HG02798 (cell line): Measurements from ENCODE around the gene NPW.

Experiments used
- ATAC-seq: cut with Tn5 transposase; IDR thresholded peaks from one replicate; pipeline ENCODE4 v1.9.1; 2021; ENCODE audit warnings: mild to moderate bottlenecking; ENCODE audit not compliant: unreplicated experiment, poor library complexity

NPW gene

GRCh38 chr16:2016407-2016922 lies 3.1 kb upstream of the NPW start:
- no peak for ATAC-seq

- ATAC-seq = no peak
Observed at GRCh38 chr16:2019921-2020831, 591 bp downstream of the NPW start.

- peak; percentile 3 for ATAC-seq
Observed at GRCh38 chr16:2022723-2023091, 3.1 kb downstream of the NPW start.

GRCh38 chr16:2023092-2024031 lies 3.8 kb downstream of the NPW start:
- ATAC-seq = peak; percentile 84

- no peak for ATAC-seq
Observed at GRCh38 chr16:2024032-2024420, 4.4 kb downstream of the NPW start.

GRCh38 chr16:2025251-2025650 lies 5.7 kb downstream of the NPW start:
- no peak for ATAC-seq

GRCh38 chr16:2025878-2026460 lies 6.4 kb downstream of the NPW start:
- no peak for ATAC-seq

- ATAC-seq = no peak
Observed at GRCh38 chr16:2026461-2027023, 7.0 kb downstream of the NPW start, which contains the start of gene NHERF2. TSS of gene NHERF2 (plus strand) at chr16:2026902. CDS start at chr16:2027006, 104 bp downstream.

GRCh38 chr16:2027024-2028010 lies 7.7 kb downstream of the NPW start:
- ATAC-seq = no peak

- no peak for ATAC-seq
Observed at GRCh38 chr16:2028146-2028545, 8.6 kb downstream of the NPW start.

- ATAC-seq = no peak
Observed at GRCh38 chr16:2028620-2029220, 9.1 kb downstream of the NPW start.

GRCh38 chr16:2029350-2029749 lies 9.8 kb downstream of the NPW start:
- no peak for ATAC-seq

- ATAC-seq = no peak
Observed at GRCh38 chr16:2030036-2030435, 10.5 kb downstream of the NPW start.

- no peak for ATAC-seq
Observed at GRCh38 chr16:2031081-2031577, 11.5 kb downstream of the NPW start.

- ATAC-seq = no peak
Observed at GRCh38 chr16:2032285-2033056, 12.9 kb downstream of the NPW start.

- ATAC-seq = no peak
Observed at GRCh38 chr16:2033057-2033908, 13.7 kb downstream of the NPW start.
